Fibroblast of pulmonary artery (primary cell): ENCODE results near the gene TRAPPC12.
"Not testable (repeated sequence)": the region's sequence is repeated elsewhere in the genome, so short reads cannot be mapped to it uniquely, and the experiment has no call there.

Experiments used
- DNase-seq: peaks from one replicate; pipeline ENCODE4 v3.0.0-alpha.2; 2010; ENCODE audit warnings: low read depth
- H3K4me3 ChIP-seq: replicated peaks from 2 replicates; pipeline ENCODE4 v1.5.1; 2011; ENCODE audit warnings: low read depth, mild to moderate bottlenecking, control low read depth, low read length, moderate library complexity
- CTCF ChIP-seq: IDR thresholded peaks from 2 replicates; pipeline ENCODE4 v1.5.1; 2011; ENCODE audit warnings: mild to moderate bottlenecking, control low read depth, low read length, inconsistent platforms; ENCODE audit errors: missing control alignments

TRAPPC12 gene

GRCh38 chr2:3354986-3355385 lies 24.5 kb upstream of the TRAPPC12 start:
- no peak for TF ChIP-seq CTCF
- no peak overlapping the region for H3K4me3 ChIP-seq
- DNase-seq: no peak

- no peak for DNase-seq
- no peak overlapping the region for H3K4me3 ChIP-seq
- TF ChIP-seq CTCF: no peak
Measured at GRCh38 chr2:3355951-3356569, 23.4 kb upstream of the TRAPPC12 start.

GRCh38 chr2:3356799-3357198 lies 22.7 kb upstream of the TRAPPC12 start:
- no peak for DNase-seq
- no peak for TF ChIP-seq CTCF
- no peak overlapping the region for H3K4me3 ChIP-seq

GRCh38 chr2:3357446-3357845 lies 22.0 kb upstream of the TRAPPC12 start:
- not testable (repeated sequence) for DNase-seq, H3K4me3 ChIP-seq

GRCh38 chr2:3357926-3358325 lies 21.6 kb upstream of the TRAPPC12 start:
- no peak overlapping the region for H3K4me3 ChIP-seq
- DNase-seq: no peak
- no peak for TF ChIP-seq CTCF

- H3K4me3 ChIP-seq: no peak overlapping the region
- no peak for DNase-seq
- TF ChIP-seq CTCF: no peak
Measured at GRCh38 chr2:3361518-3362389, 17.7 kb upstream of the TRAPPC12 start.

- no peak for TF ChIP-seq CTCF
- DNase-seq: no peak
Measured at GRCh38 chr2:3365219-3365618, 14.3 kb upstream of the TRAPPC12 start.

More at GRCh38 chr2:3365219-3365618, 14.3 kb upstream of the TRAPPC12 start:
- no peak overlapping the region for H3K4me3 ChIP-seq
